Activated CD8-positive, alpha-beta T cell treated with anti-CD3 and anti-CD28 coated beads for 36 hours (primary cell): ENCODE data around the gene VTI1A. TPM values are rescaled to one million over a fixed set of nuclear protein-coding genes. Genes with fewer than 3 reads are reported as not detected.

ENCODE experiments used
- ATAC-seq: fragments of 200-7000 bp; cut with Tn5 transposase; one replicate; pipeline ENCODE4 v1.10.0; 2021; ENCODE audit warnings: mild to moderate bottlenecking, moderate library complexity
- CTCF ChIA-PET: fragments of 350-600 bp; sonication (Branson Sonifier 250); formaldehyde crosslinking; loops from one replicate; lab custom pipeline; 2021; ENCODE audit warnings: antibody characterized with exemption; lab: Charles Lee
- POLR2A ChIA-PET: fragments of 350-600 bp; sonication (Branson Sonifier 250); formaldehyde crosslinking; loops from one replicate; lab custom pipeline; 2021; ENCODE audit warnings: antibody characterized with exemption; lab: Charles Lee
- DNase-seq: peaks from one replicate; pipeline ENCODE4 v3.0.0-alpha.2; 2020
- H3K27ac Mint-ChIP-seq: one replicate; pipeline ENCODE4 v1.8.0; 2021; ENCODE audit warnings: mild to moderate bottlenecking, mixed read lengths
- H3K27me3 Mint-ChIP-seq: one replicate; pipeline ENCODE4 v1.8.0; 2021; ENCODE audit warnings: mixed read lengths
- H3K36me3 Mint-ChIP-seq: one replicate; pipeline ENCODE4 v1.8.0; 2021; ENCODE audit warnings: low read depth, mixed read lengths
- H3K4me1 Mint-ChIP-seq: one replicate; pipeline ENCODE4 v1.8.0; 2021; ENCODE audit warnings: low read depth, mixed read lengths
- H3K4me3 Mint-ChIP-seq: one replicate; pipeline ENCODE4 v1.8.0; 2021; ENCODE audit warnings: mild to moderate bottlenecking, moderate library complexity, mixed read lengths
- H3K9me3 Mint-ChIP-seq: one replicate; pipeline ENCODE4 v1.8.0; 2021; ENCODE audit warnings: mixed read lengths
- intact Hi-C: fragments of 100-400 bp; cut with micrococcal nuclease; formaldehyde crosslinking; loops from one replicate; pipeline ENCODE4 v1.10.0; 2022
- total RNA-seq, 2 experiments: library from RNA; stranded (reverse); gene quantifications; one replicate each; pipeline ENCODE4 v1.2.3, GENCODE V29; 2021
- TF ChIP-seq, protein P1 (sequence below): fragments of 200-600 bp; IDR thresholded peaks from one replicate; pipeline ENCODE4 v1.8.0; 2022; ENCODE audit warnings: antibody characterized with exemption, mild to moderate bottlenecking

The VTI1A gene
- total RNA-seq, 2 experiments from 2014 or later, result 29.4 to 30.0 TPM

DNA sequence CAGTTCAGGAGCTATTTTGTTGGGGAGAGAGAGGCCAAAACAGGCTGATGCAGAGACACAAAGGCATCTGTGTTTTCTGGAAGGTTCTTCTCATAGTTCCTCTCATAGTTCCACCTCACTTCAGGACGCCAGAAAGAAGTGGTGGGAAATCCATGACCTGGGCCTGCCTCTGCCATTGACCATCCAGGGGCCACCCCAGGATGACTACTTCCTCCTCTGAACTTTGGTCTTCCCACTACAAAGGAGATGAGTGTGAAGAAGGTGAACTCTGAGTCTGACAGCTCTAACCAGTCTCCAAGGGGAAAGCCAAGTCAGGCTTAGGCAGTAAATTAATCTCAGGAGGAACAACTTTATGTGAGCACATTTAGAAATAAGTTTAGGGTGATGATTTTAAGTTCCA lies 327.2 kb downstream of the VTI1A start:
- ATAC-seq (no peak), DNase-seq (no peak)
- TF ChIP-seq, protein P1, sequence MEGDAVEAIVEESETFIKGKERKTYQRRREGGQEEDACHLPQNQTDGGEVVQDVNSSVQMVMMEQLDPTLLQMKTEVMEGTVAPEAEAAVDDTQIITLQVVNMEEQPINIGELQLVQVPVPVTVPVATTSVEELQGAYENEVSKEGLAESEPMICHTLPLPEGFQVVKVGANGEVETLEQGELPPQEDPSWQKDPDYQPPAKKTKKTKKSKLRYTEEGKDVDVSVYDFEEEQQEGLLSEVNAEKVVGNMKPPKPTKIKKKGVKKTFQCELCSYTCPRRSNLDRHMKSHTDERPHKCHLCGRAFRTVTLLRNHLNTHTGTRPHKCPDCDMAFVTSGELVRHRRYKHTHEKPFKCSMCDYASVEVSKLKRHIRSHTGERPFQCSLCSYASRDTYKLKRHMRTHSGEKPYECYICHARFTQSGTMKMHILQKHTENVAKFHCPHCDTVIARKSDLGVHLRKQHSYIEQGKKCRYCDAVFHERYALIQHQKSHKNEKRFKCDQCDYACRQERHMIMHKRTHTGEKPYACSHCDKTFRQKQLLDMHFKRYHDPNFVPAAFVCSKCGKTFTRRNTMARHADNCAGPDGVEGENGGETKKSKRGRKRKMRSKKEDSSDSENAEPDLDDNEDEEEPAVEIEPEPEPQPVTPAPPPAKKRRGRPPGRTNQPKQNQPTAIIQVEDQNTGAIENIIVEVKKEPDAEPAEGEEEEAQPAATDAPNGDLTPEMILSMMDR, result no peak
- H3K9me3 Mint-ChIP-seq, result no peaks in the 10 kb centered on the region
- H3K4me3 Mint-ChIP-seq, result no peak overlapping the region
- POLR2A ChIA-PET, result interaction anchor here (0.8 kb wide), 1 partner anchor 22 kb away, joined by 3 read pairs; no protein-coding TSS in a partner anchor
- intact Hi-C loops, result no loop called here
- H3K27me3 Mint-ChIP-seq, result no peaks in the 10 kb centered on the region
- no peaks in the 10 kb centered on the region for H3K4me1 Mint-ChIP-seq
- CTCF ChIA-PET, result no interaction called here
- H3K27ac Mint-ChIP-seq, result no peak overlapping the region
- H3K36me3 Mint-ChIP-seq, result peaks cover 5% of the 10 kb centered on the region

DNA sequence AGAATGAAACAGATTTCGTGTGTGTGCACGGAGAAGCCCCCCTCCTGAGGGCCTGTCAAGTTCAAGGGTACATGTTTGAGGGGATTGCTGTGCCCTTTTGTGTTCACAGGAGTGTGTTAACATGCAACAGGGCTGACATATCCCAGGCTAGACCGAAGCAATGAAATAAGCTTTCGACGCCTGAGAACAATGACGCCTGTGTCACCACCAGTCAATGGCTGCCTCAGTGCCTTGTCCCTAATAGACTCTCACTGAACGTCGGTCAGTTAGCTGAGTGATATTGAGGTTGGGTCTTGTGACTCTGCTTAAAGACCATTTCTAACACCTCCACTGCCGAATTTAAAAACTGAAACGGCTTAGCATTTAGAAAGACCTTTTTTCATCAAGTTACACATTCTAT lies 327.8 kb downstream of the VTI1A start:
- intact Hi-C loops, result no loop called here
- ATAC-seq, result no peak
- H3K27ac Mint-ChIP-seq, result no peak overlapping the region
- POLR2A ChIA-PET, result no interaction called here
- CTCF ChIA-PET, result interaction anchor here (1.4 kb wide), 1 partner anchor 638 kb away, joined by 3 read pairs; no protein-coding TSS in a partner anchor
- H3K4me3 Mint-ChIP-seq, result no peak overlapping the region
- H3K36me3 Mint-ChIP-seq, result peaks cover 5% of the 10 kb centered on the region
- no peaks in the 10 kb centered on the region for H3K4me1 Mint-ChIP-seq
- TF ChIP-seq, protein P1, result no peak
- DNase-seq, result no peak
- H3K9me3 Mint-ChIP-seq, result no peaks in the 10 kb centered on the region
- H3K27me3 Mint-ChIP-seq, result no peaks in the 10 kb centered on the region

DNA sequence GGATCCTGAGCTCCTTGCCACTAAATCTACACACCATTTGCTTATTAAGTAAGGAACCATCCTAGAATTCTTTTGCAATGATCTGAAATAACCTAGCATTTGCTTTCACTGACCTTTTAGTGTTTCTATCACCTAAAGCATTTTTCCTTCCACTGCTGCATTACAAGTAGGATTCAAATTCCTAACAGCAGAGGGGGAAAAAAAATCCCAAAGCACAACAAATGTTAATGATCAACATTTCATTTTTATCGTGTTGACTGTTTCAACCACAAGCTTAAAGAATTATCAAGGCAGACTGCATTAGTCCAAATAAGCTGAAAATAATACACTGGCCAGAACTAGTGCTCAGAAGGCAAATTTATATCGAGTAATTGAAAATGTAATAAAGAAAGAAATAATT lies 328.4 kb downstream of the VTI1A start:
- ATAC-seq (no peak), DNase-seq (no peak)
- no peaks in the 10 kb centered on the region for H3K9me3 Mint-ChIP-seq
- CTCF ChIA-PET, result interaction anchor here (1.4 kb wide), 1 partner anchor 638 kb away, joined by 3 read pairs; no protein-coding TSS in a partner anchor
- H3K4me3 Mint-ChIP-seq, result no peak overlapping the region
- peaks cover 5% of the 10 kb centered on the region for H3K36me3 Mint-ChIP-seq
- intact Hi-C loops, result no loop called here
- no peaks in the 10 kb centered on the region for H3K4me1 Mint-ChIP-seq
- no peaks in the 10 kb centered on the region for H3K27me3 Mint-ChIP-seq
- TF ChIP-seq, protein P1, result no peak
- no peak overlapping the region for H3K27ac Mint-ChIP-seq
- POLR2A ChIA-PET, result no interaction called here

DNA sequence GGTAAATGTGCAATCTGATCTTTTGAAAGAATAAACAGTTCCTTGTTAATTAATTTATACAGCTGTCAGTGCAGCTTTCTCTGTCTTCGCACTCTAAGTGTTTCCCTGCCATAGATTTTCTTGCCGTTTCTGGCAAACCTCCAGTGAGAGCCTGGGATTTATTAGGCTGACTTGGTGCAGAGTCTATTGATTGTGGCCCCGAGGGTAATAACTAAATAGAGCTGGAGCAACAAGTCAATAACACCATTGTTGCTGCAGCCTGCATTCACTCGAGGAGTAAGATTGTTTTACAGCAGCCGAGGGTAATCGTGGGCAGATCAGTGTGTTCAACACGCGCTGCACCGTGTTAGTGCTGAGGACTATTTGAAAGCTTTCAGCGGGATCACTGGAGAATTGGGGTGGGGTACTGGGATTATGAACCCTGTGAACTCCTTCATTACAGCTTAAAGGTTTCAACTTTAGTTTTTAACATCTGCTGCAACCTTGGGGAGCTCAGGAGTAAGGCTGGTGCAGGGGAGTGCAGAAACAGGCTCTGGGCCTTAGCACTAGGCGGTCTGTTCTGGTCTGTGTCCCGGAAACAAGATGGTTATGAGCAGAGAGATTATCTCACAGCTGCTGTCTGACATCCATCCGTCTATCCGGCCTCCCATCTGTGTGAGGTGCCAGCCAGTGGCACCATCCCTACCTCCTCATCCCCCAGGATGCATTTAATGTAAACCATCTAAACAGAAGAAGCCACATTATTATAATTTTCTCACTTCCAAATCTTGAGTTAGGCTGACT lies 329.1 kb downstream of the VTI1A start:
- ChIA-PET POLR2A (no interaction called here), CTCF (interaction anchor here (1.4 kb wide), 1 partner anchor 639 kb away, joined by 3 read pairs; no protein-coding TSS in a partner anchor)
- no peaks in the 10 kb centered on the region for H3K27me3 Mint-ChIP-seq
- peaks cover 2% of the 10 kb centered on the region for H3K36me3 Mint-ChIP-seq
- H3K27ac Mint-ChIP-seq, result no peak overlapping the region
- H3K4me1 Mint-ChIP-seq, result no peaks in the 10 kb centered on the region
- intact Hi-C loops, result no loop called here
- H3K9me3 Mint-ChIP-seq, result no peaks in the 10 kb centered on the region
- TF ChIP-seq, protein P1, result no peak
- no peak overlapping the region for H3K4me3 Mint-ChIP-seq
- no peak for ATAC-seq
- no peak for DNase-seq

DNA sequence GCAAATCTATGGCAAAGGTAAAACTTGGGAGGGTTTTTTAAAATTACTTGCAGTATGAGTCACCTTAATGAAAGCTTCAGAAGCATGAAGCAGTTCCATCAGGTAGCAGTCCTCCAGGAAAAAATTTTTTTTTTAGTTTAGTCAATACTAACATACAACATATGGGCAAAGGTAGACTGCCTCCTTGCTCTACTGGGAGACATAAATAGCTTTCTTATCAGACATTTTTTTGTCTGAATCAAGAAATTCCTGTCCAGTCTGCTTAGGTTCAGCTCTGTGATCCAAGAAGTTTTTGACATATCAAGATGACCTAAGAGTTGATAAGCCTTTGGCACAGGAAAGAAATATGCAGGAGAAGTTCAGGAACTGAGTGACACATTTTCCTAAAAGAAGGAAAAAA lies 331.6 kb downstream of the VTI1A start:
- Mint-ChIP-seq H3K27ac (no peak overlapping the region), H3K36me3 (peaks cover 4% of the 10 kb centered on the region), H3K4me3 (no peak overlapping the region), H3K4me1 (no peaks in the 10 kb centered on the region), H3K27me3 (no peaks in the 10 kb centered on the region), H3K9me3 (no peaks in the 10 kb centered on the region)
- intact Hi-C loops, result no loop called here
- TF ChIP-seq, protein P1, result no peak
- no peak for DNase-seq
- ATAC-seq, result no peak
- ChIA-PET CTCF (no interaction called here), POLR2A (interaction anchor here (0.6 to 0.8 kb wide), 2 partner anchors 27 to 175 kb away, joined by 3 read pairs; no protein-coding TSS in a partner anchor)
